C4-2B (cell line): ENCODE measurements around the gene PRKCD.

Experiments
- CTCF ChIP-seq: fragments of 450-650 bp; conservative IDR thresholded peaks from 2 replicates; pipeline ENCODE4 v1.5.1; 2017; ENCODE audit warnings: mild to moderate bottlenecking
- ZFX ChIP-seq: fragments of 450-650 bp; IDR thresholded peaks from 2 replicates; pipeline ENCODE4 v1.6.1; 2017

DNA sequence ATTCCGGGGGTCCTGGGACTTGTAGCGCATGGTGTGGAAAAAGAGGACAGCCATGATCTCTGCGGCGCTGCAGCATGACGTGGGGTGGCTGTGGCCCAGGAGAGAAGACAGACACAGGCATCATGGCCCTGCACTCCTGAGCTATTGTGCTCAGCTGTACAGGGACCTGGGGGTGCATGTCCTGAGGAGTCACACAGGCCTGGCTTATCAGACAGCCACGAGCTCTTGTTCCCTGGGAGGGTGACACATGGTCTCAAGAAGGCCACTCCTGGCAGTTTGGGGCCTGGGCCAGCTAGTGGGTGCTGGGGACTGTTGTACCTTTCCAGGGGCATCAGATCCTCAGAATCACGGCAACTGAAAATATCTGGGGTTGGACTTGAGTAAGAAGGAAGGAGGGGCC, 81.1 kb downstream of the PRKCD start:
- TF ChIP-seq CTCF (no peak), ZFX (no peak)
